Liver (tissue), 9 donors: ENCODE data around the gene DOCK2. TPM values are rescaled to one million over a fixed set of nuclear protein-coding genes. Genes with fewer than 3 reads are reported as not detected.

Experiments
- DNase-seq: peaks from one replicate; pipeline ENCODE4 v3.0.0-alpha.2; 2017; ENCODE audit warnings: low spot score
- H3K27ac ChIP-seq, 2 donors: one replicate each; pipeline ENCODE4 v1.7.0; 2013; ENCODE audit warnings: inconsistent platforms in 2 of 2, low read length in 2 of 2, control low read depth in 1 of 2, low read depth in 1 of 2, mild to moderate bottlenecking in 1 of 2
- H3K27me3 ChIP-seq, 4 donors: one replicate each; pipeline versions ENCODE4 v1.6.1 to v1.7.0; 2013; ENCODE audit warnings: low read length in 3 of 4, inconsistent platforms in 1 of 4, mild to moderate bottlenecking in 1 of 4, moderate library complexity in 1 of 4; ENCODE audit not compliant: control insufficient read depth in 4 of 4, insufficient read depth in 4 of 4
- H3K36me3 ChIP-seq, 4 donors: one replicate each; pipeline versions ENCODE4 v1.6.1 to v1.7.0; 2013; ENCODE audit warnings: low read length in 3 of 4, mild to moderate bottlenecking in 3 of 4, low read depth in 1 of 4, moderate library complexity in 1 of 4; ENCODE audit not compliant: control insufficient read depth in 4 of 4, insufficient read depth in 3 of 4
- H3K4me1 ChIP-seq, 4 donors: one replicate each; pipeline versions ENCODE4 v1.6.1 to v1.7.0; 2013; ENCODE audit warnings: low read length in 3 of 4, mild to moderate bottlenecking in 3 of 4, moderate library complexity in 1 of 4; ENCODE audit not compliant: control insufficient read depth in 4 of 4, insufficient read depth in 4 of 4
- H3K4me3 ChIP-seq, 3 donors: one replicate each; pipeline versions ENCODE4 v1.6.1 to v1.7.0; 2013; ENCODE audit warnings: low read length in 3 of 3, control low read depth in 1 of 3, low read depth in 1 of 3, mild to moderate bottlenecking in 1 of 3
- H3K9ac ChIP-seq, 2 donors: one replicate each; pipeline ENCODE4 v1.7.0; 2013; ENCODE audit warnings: low read length in 2 of 2, mild to moderate bottlenecking in 2 of 2, moderate library complexity in 2 of 2, control low read depth in 1 of 2, low read depth in 1 of 2
- H3K9me3 ChIP-seq, 4 donors: one replicate each; pipeline versions ENCODE4 v1.6.1 to v1.7.0; 2013; ENCODE audit warnings: low read length in 3 of 4; ENCODE audit not compliant: control insufficient read depth in 4 of 4
- EGR1 ChIP-seq, 2 donors: IDR thresholded peaks; 2 replicates each; pipeline ENCODE4 v1.6.1; 2016 to 2018; ENCODE audit warnings: antibody characterized with exemption in 2 of 2, low read depth in 2 of 2
- FOXA2 ChIP-seq: IDR thresholded peaks from 2 replicates; pipeline ENCODE4 v1.6.1; 2016; ENCODE audit warnings: antibody characterized with exemption
- HNF4A ChIP-seq, 2 donors: conservative IDR thresholded peaks; 2 replicates each; pipeline ENCODE4 v1.6.1; 2016; ENCODE audit warnings: antibody characterized with exemption in 2 of 2, mild to moderate bottlenecking in 2 of 2
- HNF4G ChIP-seq: IDR thresholded peaks from 2 replicates; pipeline ENCODE4 v1.6.1; 2016; ENCODE audit warnings: antibody characterized with exemption
- JUND ChIP-seq, 2 donors: IDR thresholded peaks; 2 replicates each; pipeline ENCODE4 v1.6.1; 2016; ENCODE audit warnings: antibody characterized with exemption in 2 of 2
- MAX ChIP-seq: IDR thresholded peaks from 2 replicates; pipeline ENCODE4 v1.6.1; 2016; ENCODE audit warnings: antibody characterized with exemption
- TAF1 ChIP-seq: conservative IDR thresholded peaks from 2 replicates; pipeline ENCODE4 v1.6.1; 2016; ENCODE audit warnings: antibody characterized with exemption, mild to moderate bottlenecking
- YY1 ChIP-seq: IDR thresholded peaks from 2 replicates; pipeline ENCODE4 v1.6.1; 2016; ENCODE audit warnings: antibody characterized with exemption, mild to moderate bottlenecking
- WGBS: extraction: QIAGEN DNeasy Blood & Tissue Kit; methylation state at CpG from one replicate; pipeline ENCODE4 v1.1.7; 2013; 5-methylcytosine and 5-hydroxymethylcytosine counted together
- polyA plus RNA-seq, 2 donors: library from polyadenylated mRNA; stranded (reverse) in 1 of 2; unstranded in 1 of 2; fragments of 200-250 nt in 1 of 2; fragments of >200 nt in 1 of 2; fragmentation: Nextera tagmentation in 1 of 2; extraction: Ambion mirVana in 1 of 2; gene quantifications; one replicate each; pipeline versions ENCODE4 v1.2.1 to v1.2.3, GENCODE V29; 2013 to 2015
- total RNA-seq, 2 donors: library from RNA; depleted of rRNA; stranded (reverse); fragments of >200 nt; gene quantifications; one replicate each; pipeline ENCODE4 v1.2.3, GENCODE V29; 2014
- TF ChIP-seq, protein P1 (sequence below): IDR thresholded peaks from 2 replicates; pipeline ENCODE4 v1.6.1; 2016; ENCODE audit warnings: antibody characterized with exemption, mild to moderate bottlenecking
- TF ChIP-seq, protein P2 (sequence below): fragments of 150-350 bp; IDR thresholded peaks from 2 replicates; pipeline ENCODE4 v1.5.1; 2017; ENCODE audit warnings: improper control_type of control experiment, low read depth, low read length; ENCODE audit not compliant: missing input control
- TF ChIP-seq, protein P3 (sequence below): IDR thresholded peaks from 2 replicates; pipeline ENCODE4 v1.6.1; 2016; ENCODE audit warnings: antibody characterized with exemption
- donor health status: healthy.
- donor health status: healthy.
- donor health status: healthy.
- donor health status: healthy.
- donor health status: healthy.

DOCK2 gene
- total and polyA plus RNA-seq, 4 donors = 2.3 to 26.6 (median 8.2) TPM

- DNase-seq = no peak
- Histone ChIP-seq H3K27ac (no peak overlapping the region), H3K9ac (no peak overlapping the region), H3K36me3 (no peaks in the 10 kb centered on the region), H3K27me3 (no peaks in the 10 kb centered on the region), H3K4me1 (no peaks in the 10 kb centered on the region), H3K4me3 (no peak overlapping the region), H3K9me3 (no peaks in the 10 kb centered on the region)
- WGBS = 77% methylated on average over 3 of the region's 3 CpGs
- TF ChIP-seq HNF4A (conservative IDR thresholded peaks at IDR 0.05) = no peak
These were observed 283.4 kb downstream of the DOCK2 start for GRCh38 chr5:169920474-169920873.

- no peaks in the 10 kb centered on the region for H3K36me3 ChIP-seq
- no peak overlapping the region for H3K27ac ChIP-seq
- no peak overlapping the region for H3K9ac ChIP-seq
- WGBS = 41% methylated on average over 3 of the region's 3 CpGs
- H3K4me1 ChIP-seq = no peaks in the 10 kb centered on the region
- H3K9me3 ChIP-seq = no peaks in the 10 kb centered on the region
- H3K27me3 ChIP-seq = peaks cover 0 to 2% (median 0%) of the 10 kb centered on the region in 4 donors
- no peak for DNase-seq
- H3K4me3 ChIP-seq = no peak overlapping the region
- TF ChIP-seq JUND (IDR thresholded peaks at IDR 0.05) = no peak
These were observed 284.3 kb downstream of the DOCK2 start for GRCh38 chr5:169921384-169921783.

- Histone ChIP-seq H3K9ac (no peak overlapping the region), H3K9me3 (no peaks in the 10 kb centered on the region), H3K4me1 (no peaks in the 10 kb centered on the region), H3K27ac (no peak overlapping the region), H3K4me3 (no peak overlapping the region), H3K36me3 (no peaks in the 10 kb centered on the region), H3K27me3 (peaks cover 0 to 2% (median 0%) of the 10 kb centered on the region in 4 donors)
- 43% methylated on average over 1 of the region's 1 CpG for WGBS
- no peak for TF ChIP-seq EGR1 (IDR thresholded peaks at IDR 0.05; ENCODE audit: low read depth in 2 of 2)
- DNase-seq = no peak
These were observed 284.9 kb downstream of the DOCK2 start for GRCh38 chr5:169921949-169922348.

DNA sequence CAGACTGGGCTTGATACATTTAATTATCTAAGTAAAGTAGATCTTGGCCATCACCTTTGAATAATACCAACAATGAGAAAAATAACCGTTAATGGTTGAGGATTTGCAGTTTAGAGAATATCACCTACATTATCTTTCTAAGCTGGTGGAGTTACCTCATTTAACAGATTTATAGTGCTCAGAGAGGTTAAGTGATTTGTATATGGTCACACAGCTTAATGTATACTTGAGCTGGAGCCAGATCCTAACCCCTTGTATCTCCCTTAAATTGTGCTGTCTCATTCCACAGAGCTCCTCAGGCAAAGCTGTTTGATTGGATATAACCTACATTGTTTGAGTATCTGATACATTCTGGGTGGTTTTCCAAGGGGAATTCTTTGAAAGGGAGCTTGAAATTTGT is 285.4 kb downstream of the DOCK2 start:
- Histone ChIP-seq H3K27me3 (peaks cover 0 to 2% (median 0%) of the 10 kb centered on the region in 4 donors), H3K9ac (no peak overlapping the region), H3K9me3 (no peaks in the 10 kb centered on the region), H3K4me1 (no peaks in the 10 kb centered on the region), H3K27ac (no peak overlapping the region), H3K4me3 (no peak overlapping the region), H3K36me3 (no peaks in the 10 kb centered on the region)
- 81% methylated on average over 1 of the region's 1 CpG for WGBS
- TF ChIP-seq HNF4A (conservative IDR thresholded peaks at IDR 0.05) = no peak
- DNase-seq = no peak

DNA sequence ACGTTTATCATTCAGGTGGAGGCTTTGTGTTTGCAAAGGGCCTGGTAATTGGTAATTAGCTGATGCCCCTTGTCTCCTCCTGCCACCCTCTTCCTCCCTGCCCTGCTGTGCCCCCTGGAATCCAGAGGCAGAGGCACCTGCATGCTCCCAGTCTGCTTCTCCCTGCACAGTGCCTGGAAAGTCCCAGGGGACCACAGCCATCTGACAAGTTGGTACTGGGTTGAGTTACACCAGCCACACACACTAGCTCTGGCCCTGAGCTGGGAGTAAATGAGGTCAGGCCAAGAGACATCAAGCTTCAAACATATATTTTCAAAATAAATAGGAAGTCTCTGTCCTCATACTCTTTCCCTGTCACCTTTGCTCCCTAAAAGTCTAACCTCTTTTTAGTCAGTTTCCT is 286.9 kb downstream of the DOCK2 start:
- H3K9ac ChIP-seq = no peak overlapping the region
- no peak for DNase-seq
- H3K9me3 ChIP-seq = no peaks in the 10 kb centered on the region
- peaks cover 0 to 2% (median 0%) of the 10 kb centered on the region in 4 donors for H3K27me3 ChIP-seq
- WGBS = 73% methylated on average over 1 of the region's 1 CpG
- no peak overlapping the region for H3K4me3 ChIP-seq
- no peak overlapping the region for H3K27ac ChIP-seq
- TF ChIP-seq, protein P1, sequence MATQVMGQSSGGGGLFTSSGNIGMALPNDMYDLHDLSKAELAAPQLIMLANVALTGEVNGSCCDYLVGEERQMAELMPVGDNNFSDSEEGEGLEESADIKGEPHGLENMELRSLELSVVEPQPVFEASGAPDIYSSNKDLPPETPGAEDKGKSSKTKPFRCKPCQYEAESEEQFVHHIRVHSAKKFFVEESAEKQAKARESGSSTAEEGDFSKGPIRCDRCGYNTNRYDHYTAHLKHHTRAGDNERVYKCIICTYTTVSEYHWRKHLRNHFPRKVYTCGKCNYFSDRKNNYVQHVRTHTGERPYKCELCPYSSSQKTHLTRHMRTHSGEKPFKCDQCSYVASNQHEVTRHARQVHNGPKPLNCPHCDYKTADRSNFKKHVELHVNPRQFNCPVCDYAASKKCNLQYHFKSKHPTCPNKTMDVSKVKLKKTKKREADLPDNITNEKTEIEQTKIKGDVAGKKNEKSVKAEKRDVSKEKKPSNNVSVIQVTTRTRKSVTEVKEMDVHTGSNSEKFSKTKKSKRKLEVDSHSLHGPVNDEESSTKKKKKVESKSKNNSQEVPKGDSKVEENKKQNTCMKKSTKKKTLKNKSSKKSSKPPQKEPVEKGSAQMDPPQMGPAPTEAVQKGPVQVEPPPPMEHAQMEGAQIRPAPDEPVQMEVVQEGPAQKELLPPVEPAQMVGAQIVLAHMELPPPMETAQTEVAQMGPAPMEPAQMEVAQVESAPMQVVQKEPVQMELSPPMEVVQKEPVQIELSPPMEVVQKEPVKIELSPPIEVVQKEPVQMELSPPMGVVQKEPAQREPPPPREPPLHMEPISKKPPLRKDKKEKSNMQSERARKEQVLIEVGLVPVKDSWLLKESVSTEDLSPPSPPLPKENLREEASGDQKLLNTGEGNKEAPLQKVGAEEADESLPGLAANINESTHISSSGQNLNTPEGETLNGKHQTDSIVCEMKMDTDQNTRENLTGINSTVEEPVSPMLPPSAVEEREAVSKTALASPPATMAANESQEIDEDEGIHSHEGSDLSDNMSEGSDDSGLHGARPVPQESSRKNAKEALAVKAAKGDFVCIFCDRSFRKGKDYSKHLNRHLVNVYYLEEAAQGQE = no peak
- no peak for TF ChIP-seq EGR1 (IDR thresholded peaks at IDR 0.05; ENCODE audit: low read depth in 2 of 2)
- TF ChIP-seq FOXA2 = no peak
- no peak for TF ChIP-seq TAF1
- no peak for TF ChIP-seq YY1
- TF ChIP-seq MAX = no peak
- TF ChIP-seq, protein P2, sequence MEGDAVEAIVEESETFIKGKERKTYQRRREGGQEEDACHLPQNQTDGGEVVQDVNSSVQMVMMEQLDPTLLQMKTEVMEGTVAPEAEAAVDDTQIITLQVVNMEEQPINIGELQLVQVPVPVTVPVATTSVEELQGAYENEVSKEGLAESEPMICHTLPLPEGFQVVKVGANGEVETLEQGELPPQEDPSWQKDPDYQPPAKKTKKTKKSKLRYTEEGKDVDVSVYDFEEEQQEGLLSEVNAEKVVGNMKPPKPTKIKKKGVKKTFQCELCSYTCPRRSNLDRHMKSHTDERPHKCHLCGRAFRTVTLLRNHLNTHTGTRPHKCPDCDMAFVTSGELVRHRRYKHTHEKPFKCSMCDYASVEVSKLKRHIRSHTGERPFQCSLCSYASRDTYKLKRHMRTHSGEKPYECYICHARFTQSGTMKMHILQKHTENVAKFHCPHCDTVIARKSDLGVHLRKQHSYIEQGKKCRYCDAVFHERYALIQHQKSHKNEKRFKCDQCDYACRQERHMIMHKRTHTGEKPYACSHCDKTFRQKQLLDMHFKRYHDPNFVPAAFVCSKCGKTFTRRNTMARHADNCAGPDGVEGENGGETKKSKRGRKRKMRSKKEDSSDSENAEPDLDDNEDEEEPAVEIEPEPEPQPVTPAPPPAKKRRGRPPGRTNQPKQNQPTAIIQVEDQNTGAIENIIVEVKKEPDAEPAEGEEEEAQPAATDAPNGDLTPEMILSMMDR = no peak
- TF ChIP-seq HNF4G = no peak
- TF ChIP-seq, protein P3, sequence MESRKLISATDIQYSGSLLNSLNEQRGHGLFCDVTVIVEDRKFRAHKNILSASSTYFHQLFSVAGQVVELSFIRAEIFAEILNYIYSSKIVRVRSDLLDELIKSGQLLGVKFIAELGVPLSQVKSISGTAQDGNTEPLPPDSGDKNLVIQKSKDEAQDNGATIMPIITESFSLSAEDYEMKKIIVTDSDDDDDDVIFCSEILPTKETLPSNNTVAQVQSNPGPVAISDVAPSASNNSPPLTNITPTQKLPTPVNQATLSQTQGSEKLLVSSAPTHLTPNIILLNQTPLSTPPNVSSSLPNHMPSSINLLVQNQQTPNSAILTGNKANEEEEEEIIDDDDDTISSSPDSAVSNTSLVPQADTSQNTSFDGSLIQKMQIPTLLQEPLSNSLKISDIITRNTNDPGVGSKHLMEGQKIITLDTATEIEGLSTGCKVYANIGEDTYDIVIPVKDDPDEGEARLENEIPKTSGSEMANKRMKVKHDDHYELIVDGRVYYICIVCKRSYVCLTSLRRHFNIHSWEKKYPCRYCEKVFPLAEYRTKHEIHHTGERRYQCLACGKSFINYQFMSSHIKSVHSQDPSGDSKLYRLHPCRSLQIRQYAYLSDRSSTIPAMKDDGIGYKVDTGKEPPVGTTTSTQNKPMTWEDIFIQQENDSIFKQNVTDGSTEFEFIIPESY = no peak
- no peaks in the 10 kb centered on the region for H3K4me1 ChIP-seq
- no peaks in the 10 kb centered on the region for H3K36me3 ChIP-seq
